ENCODE results near the gene GINS2.

GRCh38 chr16:85646976-85647375 lies 41.8 kb downstream of the GINS2 start:
- TF ChIP-seq EP300 (IDR thresholded peaks at IDR 0.05; ENCODE audit: borderline replicate concordance in 1 of 2, low read depth in 1 of 2, low read length in 1 of 2): no peak
- TF ChIP-seq USF1 (IDR thresholded peaks at IDR 0.05; ENCODE audit: borderline replicate concordance, low read depth): no peak
- TF ChIP-seq CTCF (IDR thresholded peaks at IDR 0.05): no peak
- no peak for TF ChIP-seq MAX (IDR thresholded peaks at IDR 0.05; ENCODE audit: low read depth)
- no peak for TF ChIP-seq NFIC (IDR thresholded peaks at IDR 0.05; ENCODE audit: borderline replicate concordance)
- no peak for TF ChIP-seq SIN3A (IDR thresholded peaks at IDR 0.05; ENCODE audit: borderline replicate concordance, low read depth, low read length)
- TF ChIP-seq REST (IDR thresholded peaks at IDR 0.05; ENCODE audit: low read depth, low read length): no peak
- TF ChIP-seq TCF12 (IDR thresholded peaks at IDR 0.05): no peak
